Right lobe of liver (tissue), 6 donors: ENCODE measurements around the gene FANCF. TPM values are rescaled to one million over a fixed set of nuclear protein-coding genes. Genes with fewer than 3 reads are reported as not detected.

Experiments used
- ATAC-seq, 4 donors: fragments of 200-7000 bp; cut with Tn5 transposase; one replicate each; pipeline ENCODE4 v1.9.1; 2020; ENCODE audit warnings: mild to moderate bottlenecking in 4 of 4, moderate library complexity in 4 of 4
- DNase-seq, 3 donors: peaks; one replicate each; pipeline ENCODE4 v3.0.0-alpha.2; 2020
- H3K27ac ChIP-seq, 3 donors: fragments of 200-600 bp; one replicate each; pipeline ENCODE4 v1.8.0; 2022
- H3K27me3 ChIP-seq, 2 donors: fragments of 200-600 bp; one replicate each; pipeline ENCODE4 v1.8.0; 2022
- H3K36me3 ChIP-seq, 4 donors: fragments of 200-600 bp; sonication (generic) in 1 of 4; one replicate each; pipeline versions ENCODE4 v1.5.1 to v1.8.0; 2017 to 2022; ENCODE audit warnings: control low read depth in 1 of 4
- H3K4me1 ChIP-seq, 4 donors: fragments of 200-600 bp; sonication (generic) in 1 of 4; one replicate each; pipeline versions ENCODE4 v1.5.1 to v1.8.0; 2017 to 2022; ENCODE audit warnings: control low read depth in 1 of 4
- H3K4me3 ChIP-seq, 3 donors: fragments of 200-600 bp; one replicate each; pipeline ENCODE4 v1.8.0; 2022
- H3K9me3 ChIP-seq, 4 donors: fragments of 200-600 bp; sonication (generic) in 1 of 4; one replicate each; pipeline versions ENCODE4 v1.5.1 to v1.8.0; 2017 to 2022; ENCODE audit warnings: control low read depth in 1 of 4
- CTCF ChIP-seq, 4 donors: fragments of 200-600 bp in 3 of 4; fragments of 450-650 bp in 1 of 4; IDR thresholded peaks; one replicate each; pipeline versions ENCODE4 v1.5.1 to v1.8.0; 2016 to 2022; ENCODE audit warnings: antibody characterized with exemption in 4 of 4, mild to moderate bottlenecking in 2 of 4
- POLR2A ChIP-seq: fragments of 450-650 bp; IDR thresholded peaks from one replicate; pipeline ENCODE4 v1.6.1; 2017; ENCODE audit warnings: antibody characterized with exemption, mild to moderate bottlenecking
- WGBS: methylation state at CpG from one replicate; pipeline ENCODE4 v1.1.6; 2018; ENCODE audit warnings: low coverage, low lambda C conversion rate; ENCODE audit not compliant: insufficient coverage; ENCODE audit errors: missing lambda C conversion rate; 5-methylcytosine and 5-hydroxymethylcytosine counted together
- intact Hi-C, 2 donors: fragments of 100-400 bp; cut with DNase I; formaldehyde crosslinking; loops; one replicate each; pipeline versions ENCODE4 v1.11.2 to v1.14.1; 2022
- total RNA-seq, 6 experiments: library from RNA; depleted of rRNA in 2 of 6; stranded (reverse); fragments of >200 nt in 2 of 6; fragmentation: NEBNext Ultra II Directional in 3 of 6; extraction: Animal tissue kit (Norgen Biotek cat#: 25700) in 3 of 6; gene quantifications; one replicate each; pipeline versions ENCODE4 v1.1.0 to v1.2.4, GENCODE V29; 2016 to 2023
- donor health status: DM: no; HTN: yes; CAD: no.
- donor health status: DM: no; HTN: no; CAD: no.
- donor health status: DM: no; HTN: no; CAD: no.
- donor health status: DM: no; HTN: yes; CAD: no.
- donor health status: DM: no; HTN: yes; CAD: no.

Gene FANCF
- total RNA-seq, 6 experiments from 2014 or later = 4.1 to 5.1 (median 4.6) TPM

GRCh38 chr11:22669368-22669767 lies 43.7 kb upstream of the FANCF start:
- intact Hi-C loops = no loop called here
- WGBS = 93% methylated on average over 2 of the region's 2 CpGs
- no peak for ATAC-seq

GRCh38 chr11:22668005-22668796 lies 42.6 kb upstream of the FANCF start:
- TF ChIP-seq CTCF (IDR thresholded peaks at IDR 0.05) (no peak), POLR2A (no peak)
- H3K4me1 ChIP-seq = peaks cover 0 to 34% (median 8%) of the 10 kb centered on the region in 4 donors
- no peaks in the 10 kb centered on the region for H3K36me3 ChIP-seq
- WGBS = 15% methylated on average over 3 of the region's 3 CpGs
- H3K27me3 ChIP-seq = no peaks in the 10 kb centered on the region
- peak overlapping the region in 2 of 3 donors; percentile 92 to 94 for H3K27ac ChIP-seq
- no peak for DNase-seq
- peak in 1 of 4 donors; percentile 1 for ATAC-seq
- no peak overlapping the region for H3K4me3 ChIP-seq
- H3K9me3 ChIP-seq = no peaks in the 10 kb centered on the region
- intact Hi-C loops = no loop called here

More at GRCh38 chr11:22669368-22669767, 43.7 kb upstream of the FANCF start:
- TF ChIP-seq CTCF (IDR thresholded peaks at IDR 0.05) (no peak), POLR2A (no peak)
- H3K27me3 ChIP-seq = no peaks in the 10 kb centered on the region
- no peak overlapping the region for H3K4me3 ChIP-seq
- H3K36me3 ChIP-seq = no peaks in the 10 kb centered on the region
- H3K9me3 ChIP-seq = no peaks in the 10 kb centered on the region
- DNase-seq = no peak
- H3K27ac ChIP-seq = no peak overlapping the region
- peaks cover 0 to 45% (median 8%) of the 10 kb centered on the region in 4 donors for H3K4me1 ChIP-seq

- ATAC-seq = peak; percentile 80 to 95 (median 88)
- WGBS = under 1% methylated on average over 27 of the region's 40 CpGs
Observed at GRCh38 chr11:22666688-22667439, 41.2 kb upstream of the FANCF start.

GRCh38 chr11:22666325-22666687 lies 40.7 kb upstream of the FANCF start, which contains the start of gene GAS2:
Gene GAS2 (plus strand): TSS chr11:22666611. CDS start chr11:22674870, 8,259 bp downstream.
- intact Hi-C loops = no loop called here
- WGBS = 0% methylated on average over 8 of the region's 8 CpGs
- ATAC-seq (peak; percentile 37 to 62 (median 54)), DNase-seq (peak in 1 of 3 donors; percentile 56)
- Histone ChIP-seq H3K9me3 (no peaks in the 10 kb centered on the region), H3K27me3 (no peaks in the 10 kb centered on the region), H3K27ac (peak within 1 kb of the TSS; percentile 78 to 94 (median 92)), H3K4me3 (peak within 1 kb of the TSS; percentile 42 to 62 (median 58)), H3K4me1 (peaks cover 0 to 16% (median 3%) of the 10 kb centered on the region in 4 donors), H3K36me3 (no peaks in the 10 kb centered on the region)
- TF ChIP-seq CTCF (IDR thresholded peaks at IDR 0.05) = no peak
- TF ChIP-seq POLR2A = no peak

More at GRCh38 chr11:22666688-22667439, 41.2 kb upstream of the FANCF start:
- peak overlapping the region; percentile 42 to 62 (median 58) for H3K4me3 ChIP-seq
- TF ChIP-seq CTCF (IDR thresholded peaks at IDR 0.05) (peak in 1 of 4 donors; percentile 41), POLR2A (peak; percentile 73)
- no peaks in the 10 kb centered on the region for H3K36me3 ChIP-seq
- intact Hi-C loops = no loop called here
- no peaks in the 10 kb centered on the region for H3K9me3 ChIP-seq
- H3K27ac ChIP-seq = peak overlapping the region; percentile 78 to 94 (median 92)
- peak; percentile 77 to 82 (median 79) for DNase-seq
- no peaks in the 10 kb centered on the region for H3K27me3 ChIP-seq
- H3K4me1 ChIP-seq = peaks cover 0 to 22% (median 3%) of the 10 kb centered on the region in 4 donors
